NCI-H1417 treated with DMSO at 0.1 percent for 48 hours (cell line): ENCODE data around the gene EHD4.

ENCODE experiments used
- DNase-seq: peaks from one replicate; lab custom pipeline; 2025; lab: John Stamatoyannopoulos, UW

The EHD4 gene

GRCh38 chr15:41980654-41981323 lies 8.4 kb upstream of the EHD4 start:
- DNase-seq, result no peak

- no peak for DNase-seq
Observed at GRCh38 chr15:41979493-41980266, 7.3 kb upstream of the EHD4 start.

- no peak for DNase-seq
Observed at GRCh38 chr15:41978534-41978933, 6.2 kb upstream of the EHD4 start.

- DNase-seq, result no peak
Observed at GRCh38 chr15:41977757-41978383, 5.5 kb upstream of the EHD4 start.

GRCh38 chr15:41975669-41976068 lies 3.3 kb upstream of the EHD4 start:
- no peak for DNase-seq

DNA sequence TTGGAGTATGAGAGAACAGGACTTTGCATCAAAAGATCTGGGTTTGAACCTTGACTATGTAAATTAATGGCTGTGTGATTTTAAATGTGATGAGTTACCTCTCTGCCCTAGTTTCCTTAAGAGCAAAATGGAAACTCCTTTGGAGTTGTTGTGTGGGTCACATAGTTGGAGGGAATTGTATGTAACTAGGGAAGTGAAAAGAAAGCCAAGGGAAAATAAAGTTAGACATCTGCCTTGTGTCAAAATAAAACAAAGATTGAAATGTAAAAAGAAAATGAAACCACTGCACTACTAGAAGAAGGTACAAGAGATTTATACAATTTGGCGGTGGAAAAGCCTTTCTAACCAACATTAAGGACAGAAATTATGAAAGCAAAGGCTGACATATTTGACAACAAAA lies 1.7 kb upstream of the EHD4 start:
- no peak for DNase-seq

DNA sequence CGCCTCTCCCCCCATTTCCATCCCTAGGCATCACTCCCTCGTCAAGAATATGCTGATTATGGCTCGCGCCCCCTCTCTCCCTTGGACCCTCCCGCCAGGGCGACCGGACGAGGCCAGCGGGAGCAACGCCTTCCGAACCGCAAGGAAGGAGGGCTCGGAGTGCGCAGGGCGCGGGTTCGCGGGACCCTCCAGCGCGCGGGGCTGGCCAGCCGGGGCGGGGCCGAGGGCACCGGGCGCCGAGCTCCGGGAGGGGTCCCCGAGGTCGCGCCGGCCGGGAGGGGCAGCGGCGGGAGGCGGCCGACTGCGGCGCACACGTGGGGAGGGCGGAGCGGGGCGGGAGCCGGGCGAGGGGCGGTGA lies 483 bp downstream of the EHD4 start:
- DNase-seq, result no peak

- no peak for DNase-seq
Observed at GRCh38 chr15:41971089-41971894, 1.1 kb downstream of the EHD4 start.

GRCh38 chr15:41970456-41970855 lies 1.9 kb downstream of the EHD4 start:
- DNase-seq, result no peak

DNA sequence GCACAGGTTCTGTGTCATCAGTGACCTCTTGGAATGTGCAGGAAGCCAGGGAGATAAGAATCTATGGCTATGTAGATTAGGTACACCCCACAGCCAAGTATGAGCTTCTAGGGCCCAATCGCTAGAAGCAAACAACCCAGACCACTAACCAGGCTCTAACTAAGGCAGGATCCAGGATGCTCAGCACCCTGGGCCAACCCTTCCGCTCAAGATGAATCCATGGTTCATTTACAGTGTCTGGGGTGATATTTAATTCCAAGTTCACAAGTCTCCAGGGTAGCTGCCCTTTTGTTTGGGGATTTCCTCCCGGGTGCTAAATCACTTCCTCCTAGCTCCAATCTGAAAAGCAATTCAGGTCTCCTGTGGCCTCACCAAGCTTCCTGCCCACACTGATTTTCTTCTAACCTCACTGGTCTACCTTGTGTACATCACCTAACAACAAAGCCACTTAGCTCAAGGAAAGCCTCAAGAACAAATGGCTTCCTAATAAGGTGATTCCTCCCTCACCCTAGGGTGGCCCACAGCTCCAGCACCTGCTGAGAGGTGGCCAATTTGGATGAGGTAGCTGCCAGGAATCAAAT lies 2.4 kb downstream of the EHD4 start:
- no peak for DNase-seq

- no peak for DNase-seq
Observed at GRCh38 chr15:41968701-41969100, 3.7 kb downstream of the EHD4 start.

- no peak for DNase-seq
Observed at GRCh38 chr15:41967506-41968206, 4.7 kb downstream of the EHD4 start.

DNA sequence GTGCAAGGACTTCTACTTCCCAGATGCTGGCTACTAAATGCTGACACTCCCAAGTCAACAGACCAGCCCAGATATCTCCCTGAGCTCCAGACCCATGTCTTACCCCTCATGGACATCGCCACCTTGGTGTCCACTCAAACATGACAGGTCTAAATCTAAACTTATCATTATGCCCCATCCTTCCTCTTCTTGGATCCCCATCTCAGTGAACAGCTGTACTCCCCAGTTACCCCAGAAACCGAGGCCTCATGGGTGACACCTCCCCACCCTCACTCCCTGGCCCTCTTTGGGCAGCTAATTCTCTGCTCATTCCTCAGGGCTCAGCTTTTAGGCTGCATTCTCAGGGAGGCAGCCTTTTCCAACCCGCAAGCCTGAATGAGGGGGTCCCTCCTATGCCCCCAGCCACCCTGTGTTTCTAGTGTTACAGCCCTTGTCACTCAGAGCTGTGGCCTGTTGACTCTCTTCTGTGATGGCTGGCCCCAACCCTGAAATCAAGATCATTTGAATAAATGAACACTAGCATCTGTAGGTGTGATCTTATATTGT lies 5.4 kb downstream of the EHD4 start:
- DNase-seq, result no peak

GRCh38 chr15:41966414-41966812 lies 5.9 kb downstream of the EHD4 start:
- no peak for DNase-seq

GRCh38 chr15:41965441-41966413 lies 6.6 kb downstream of the EHD4 start:
- no peak for DNase-seq

DNA sequence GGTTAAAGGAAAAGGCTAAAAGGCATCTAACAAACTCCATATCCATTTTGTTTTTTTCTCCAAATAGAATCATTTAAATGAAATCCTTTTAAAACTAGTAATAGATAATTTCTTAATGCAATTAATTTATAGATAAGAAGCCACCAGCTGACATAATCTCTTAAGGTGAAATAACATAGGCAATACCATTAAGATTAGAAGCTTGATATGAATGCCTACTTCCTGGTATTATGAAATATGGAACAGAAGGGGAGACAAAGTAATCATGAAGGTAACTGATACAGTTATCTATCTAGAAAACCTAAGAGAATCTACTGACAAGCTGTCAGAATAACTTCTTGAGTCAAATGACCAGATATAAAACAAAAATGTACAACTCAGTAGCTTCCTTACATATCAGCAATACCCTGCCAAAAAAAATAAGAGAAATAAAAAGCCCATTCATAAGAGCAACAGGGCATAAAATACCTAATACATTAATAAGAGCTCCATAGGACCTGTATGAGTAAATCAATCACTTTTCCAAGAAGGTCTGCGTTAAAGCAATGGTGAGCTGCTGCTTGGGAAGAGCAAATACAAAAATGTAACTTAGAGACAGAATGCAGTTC lies 10.7 kb downstream of the EHD4 start:
- no peak for DNase-seq

GRCh38 chr15:41961001-41961518 lies 11.3 kb downstream of the EHD4 start:
- DNase-seq, result no peak

- DNase-seq, result no peak
Observed at GRCh38 chr15:41958002-41958420, 14.3 kb downstream of the EHD4 start.
